SU-DHL-6 (cell line): ENCODE results near the gene AVEN.

ENCODE experiments used
- EZH2phosphoT487 ChIP-seq: fragments of 200-600 bp; sonication (generic), shearing (Covaris generic); conservative IDR thresholded peaks from 2 replicates; pipeline ENCODE4 v1.6.1; 2018; ENCODE audit warnings: mild to moderate bottlenecking, antibody characterized with exemption, low read length, moderate library complexity, mixed read lengths
- TF ChIP-seq, protein P1 (sequence below): fragments of 200-600 bp; sonication (generic); IDR thresholded peaks from one replicate; pipeline ENCODE4 v1.5.1; 2017; ENCODE audit warnings: antibody characterized with exemption, mild to moderate bottlenecking, low read length, moderate library complexity; ENCODE audit not compliant: insufficient read depth, poor library complexity, severe bottlenecking

DNA sequence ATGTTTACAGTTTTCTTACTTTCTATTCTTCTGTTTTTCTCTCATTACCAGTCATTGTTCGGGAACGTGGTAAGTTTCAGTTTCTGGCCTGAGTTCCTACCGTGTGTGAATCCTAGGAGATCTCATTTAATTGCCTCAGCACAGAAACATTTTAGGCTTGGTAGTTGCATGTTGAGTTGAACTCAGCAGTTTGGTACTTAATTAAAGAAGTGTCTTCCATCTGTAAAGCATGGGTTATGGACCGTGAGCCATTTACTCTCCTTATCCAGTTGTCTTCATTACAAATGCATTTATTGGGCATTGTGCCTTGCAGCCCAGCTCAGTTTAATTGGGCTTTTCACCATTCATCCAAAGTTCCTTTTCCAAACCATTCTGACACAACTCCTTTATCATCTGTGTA is 212.8 kb downstream of the AVEN start:
- TF ChIP-seq, protein P1, sequence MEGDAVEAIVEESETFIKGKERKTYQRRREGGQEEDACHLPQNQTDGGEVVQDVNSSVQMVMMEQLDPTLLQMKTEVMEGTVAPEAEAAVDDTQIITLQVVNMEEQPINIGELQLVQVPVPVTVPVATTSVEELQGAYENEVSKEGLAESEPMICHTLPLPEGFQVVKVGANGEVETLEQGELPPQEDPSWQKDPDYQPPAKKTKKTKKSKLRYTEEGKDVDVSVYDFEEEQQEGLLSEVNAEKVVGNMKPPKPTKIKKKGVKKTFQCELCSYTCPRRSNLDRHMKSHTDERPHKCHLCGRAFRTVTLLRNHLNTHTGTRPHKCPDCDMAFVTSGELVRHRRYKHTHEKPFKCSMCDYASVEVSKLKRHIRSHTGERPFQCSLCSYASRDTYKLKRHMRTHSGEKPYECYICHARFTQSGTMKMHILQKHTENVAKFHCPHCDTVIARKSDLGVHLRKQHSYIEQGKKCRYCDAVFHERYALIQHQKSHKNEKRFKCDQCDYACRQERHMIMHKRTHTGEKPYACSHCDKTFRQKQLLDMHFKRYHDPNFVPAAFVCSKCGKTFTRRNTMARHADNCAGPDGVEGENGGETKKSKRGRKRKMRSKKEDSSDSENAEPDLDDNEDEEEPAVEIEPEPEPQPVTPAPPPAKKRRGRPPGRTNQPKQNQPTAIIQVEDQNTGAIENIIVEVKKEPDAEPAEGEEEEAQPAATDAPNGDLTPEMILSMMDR: no peak
- TF ChIP-seq EZH2phosphoT487: no peak
